Left forelimb (tissue), 1 donor: ENCODE measurements around the gene COL9A1.

Experiments
- DNase-seq: peaks from one replicate; pipeline ENCODE4 v3.0.0-alpha.2; 2018; ENCODE audit warnings: low spot score

Gene COL9A1

DNA sequence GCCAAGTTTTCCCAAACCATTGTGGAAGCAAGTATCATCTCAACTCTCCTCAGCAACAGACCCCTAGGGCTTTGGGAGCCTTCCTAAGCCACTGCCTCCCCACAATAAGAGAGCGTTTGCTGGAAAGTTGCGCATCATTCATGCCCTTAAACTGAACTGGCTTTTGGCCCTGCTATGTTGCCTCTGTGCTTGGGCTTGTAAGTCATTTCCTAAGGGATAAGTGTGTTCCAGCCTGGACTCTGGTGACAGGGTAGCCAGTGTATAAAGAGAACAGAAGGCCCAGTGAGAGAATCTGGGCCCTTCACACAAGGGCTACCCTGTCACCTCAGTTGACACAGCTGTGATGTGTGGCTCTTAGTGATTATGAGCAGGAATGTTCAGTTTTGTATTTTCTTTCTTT lies 77.8 kb downstream of the COL9A1 start:
- DNase-seq, result no peak

DNA sequence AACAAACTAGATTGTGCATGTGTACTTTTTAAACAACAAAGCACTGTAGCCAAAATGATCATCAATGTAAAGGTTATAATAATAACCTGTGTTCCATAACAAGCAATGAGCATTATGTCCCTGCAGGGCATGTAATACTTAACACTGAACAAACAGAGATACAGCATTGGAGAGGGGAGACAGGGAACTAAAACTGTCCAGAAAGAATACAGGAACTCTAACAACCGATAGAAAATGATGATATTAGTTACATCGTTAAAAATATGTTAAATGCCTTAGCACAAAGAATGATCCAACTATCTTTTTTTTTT lies 80.5 kb downstream of the COL9A1 start:
- DNase-seq, result no peak

GRCh38 chr6:70221715-70222438 lies 81.0 kb downstream of the COL9A1 start:
- DNase-seq, result no peak

GRCh38 chr6:70221025-70221714 lies 81.7 kb downstream of the COL9A1 start:
- DNase-seq, result no peak

- DNase-seq, result no peak
Observed at GRCh38 chr6:70219943-70220613, 82.8 kb downstream of the COL9A1 start.

GRCh38 chr6:70216767-70217166 lies 86.1 kb downstream of the COL9A1 start:
- no peak for DNase-seq

GRCh38 chr6:70215460-70216108 lies 87.3 kb downstream of the COL9A1 start:
- DNase-seq, result no peak

- DNase-seq, result no peak
Observed at GRCh38 chr6:70210462-70210861, 92.4 kb downstream of the COL9A1 start.

- no peak for DNase-seq
Observed at GRCh38 chr6:70208235-70208790, 94.6 kb downstream of the COL9A1 start.

GRCh38 chr6:70198785-70199184 lies 104.1 kb downstream of the COL9A1 start:
- no peak for DNase-seq

DNA sequence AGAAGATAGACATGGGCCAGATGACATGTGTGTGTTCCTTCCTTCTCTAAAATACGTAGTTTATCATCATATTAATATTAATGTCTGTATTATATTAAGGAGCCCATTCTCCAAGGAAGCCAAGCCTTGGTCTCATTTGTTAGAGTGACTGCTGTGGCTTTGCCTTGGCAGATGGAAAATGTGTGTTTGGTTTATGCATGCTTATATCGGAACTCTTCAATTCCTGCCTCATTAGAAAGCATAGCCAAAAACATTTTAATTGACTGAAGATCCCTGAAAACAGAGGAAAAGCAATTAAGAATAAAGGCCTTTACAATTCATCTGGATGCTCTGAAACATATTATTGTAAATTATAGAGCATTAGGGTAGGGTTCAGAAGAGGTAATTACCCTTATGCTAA lies 106.4 kb downstream of the COL9A1 start:
- no peak for DNase-seq

DNA sequence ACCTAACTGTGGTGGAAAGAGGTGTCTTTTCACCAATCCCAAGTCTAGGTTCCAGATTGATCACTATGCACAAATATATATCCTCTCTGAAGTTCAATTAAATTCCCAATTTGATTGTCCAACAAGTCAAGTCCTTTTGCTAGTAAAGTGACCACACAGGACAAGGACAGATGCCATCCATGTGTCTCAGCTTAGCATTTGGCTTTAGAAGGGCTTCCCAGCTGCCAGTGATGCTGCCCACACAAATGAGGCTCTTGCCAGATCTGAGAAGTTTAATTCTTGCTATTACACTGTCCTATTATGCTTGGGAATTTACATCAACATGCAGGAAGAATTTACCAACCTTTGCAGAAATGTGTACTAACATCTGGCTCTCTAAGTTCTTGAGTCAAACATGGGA lies 108.5 kb downstream of the COL9A1 start:
- no peak for DNase-seq

DNA sequence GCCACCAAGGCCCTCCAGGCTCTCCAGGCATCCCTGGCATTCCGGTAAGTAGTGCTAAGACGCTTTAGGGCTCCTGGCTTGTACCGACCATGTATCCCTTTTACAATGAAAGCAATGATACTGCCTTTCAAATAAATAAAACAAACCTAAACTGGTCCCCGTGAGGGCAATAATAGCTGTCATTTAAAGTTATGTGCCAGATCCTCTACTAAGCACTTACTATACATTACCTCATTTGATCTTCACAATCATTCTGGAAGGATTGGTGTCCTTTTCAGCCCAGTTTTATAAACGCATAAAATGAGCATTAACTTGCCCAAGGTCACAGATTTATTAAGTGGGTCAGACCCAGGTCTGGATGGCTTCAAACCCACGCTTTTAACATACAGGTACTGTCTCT lies 114.7 kb downstream of the COL9A1 start:
- DNase-seq, result no peak

GRCh38 chr6:70186461-70186860 lies 116.4 kb downstream of the COL9A1 start:
- no peak for DNase-seq

DNA sequence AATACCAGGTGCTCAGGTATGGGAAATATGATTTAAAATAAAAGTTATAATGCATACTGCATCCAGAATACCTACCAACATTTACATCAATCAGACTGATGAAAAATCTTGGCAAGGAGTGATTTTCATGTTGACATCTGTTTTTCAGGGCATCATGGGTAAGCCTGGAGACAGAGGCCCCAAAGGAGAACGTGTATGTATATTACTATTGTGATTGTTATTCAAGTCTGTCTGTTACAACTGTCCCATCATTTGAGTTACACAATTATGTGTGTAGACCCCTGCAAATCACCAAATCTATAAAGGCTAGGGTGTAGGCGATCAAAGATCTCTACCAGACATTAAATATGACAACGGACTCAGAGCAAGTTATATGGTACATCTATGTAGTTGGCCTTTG lies 118.2 kb downstream of the COL9A1 start:
- no peak for DNase-seq

GRCh38 chr6:70183538-70183937 lies 119.3 kb downstream of the COL9A1 start:
- no peak for DNase-seq

- DNase-seq, result no peak
Observed at GRCh38 chr6:70180901-70181599, 121.8 kb downstream of the COL9A1 start.

DNA sequence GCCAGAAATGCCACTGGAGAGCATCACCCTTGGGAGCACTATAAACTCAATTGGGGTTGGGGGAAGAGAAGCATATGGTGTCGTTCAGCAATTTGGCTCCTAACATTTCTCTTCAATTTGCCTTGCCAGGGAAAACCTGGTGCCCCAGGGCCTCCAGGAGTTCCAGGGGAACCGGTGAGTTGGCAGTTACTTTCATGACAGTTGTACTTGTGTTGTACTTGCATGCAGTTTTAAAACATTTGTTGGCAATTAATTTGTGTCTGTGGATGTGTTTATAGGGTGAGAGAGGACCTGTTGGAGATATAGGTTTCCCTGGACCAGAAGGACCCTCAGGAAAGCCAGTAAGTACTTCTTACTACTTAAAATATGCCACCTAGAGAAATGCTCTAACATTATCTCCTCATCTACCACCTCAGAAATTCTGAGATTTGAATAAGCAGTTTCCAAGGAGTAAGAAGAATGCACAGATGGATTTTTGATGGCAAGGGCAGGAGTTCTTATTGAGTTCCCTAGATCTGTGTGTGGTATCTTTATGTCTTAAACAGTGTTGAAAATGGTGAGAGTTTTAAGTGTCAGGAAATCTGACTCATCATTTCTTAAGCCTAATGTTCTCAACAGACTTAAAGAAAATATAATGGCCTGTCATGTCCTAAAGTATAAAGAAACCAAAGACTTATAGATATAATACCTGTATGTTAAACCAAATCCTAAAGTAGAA lies 122.5 kb downstream of the COL9A1 start:
- no peak for DNase-seq

GRCh38 chr6:70176842-70177550 lies 125.9 kb downstream of the COL9A1 start:
- DNase-seq, result no peak

DNA sequence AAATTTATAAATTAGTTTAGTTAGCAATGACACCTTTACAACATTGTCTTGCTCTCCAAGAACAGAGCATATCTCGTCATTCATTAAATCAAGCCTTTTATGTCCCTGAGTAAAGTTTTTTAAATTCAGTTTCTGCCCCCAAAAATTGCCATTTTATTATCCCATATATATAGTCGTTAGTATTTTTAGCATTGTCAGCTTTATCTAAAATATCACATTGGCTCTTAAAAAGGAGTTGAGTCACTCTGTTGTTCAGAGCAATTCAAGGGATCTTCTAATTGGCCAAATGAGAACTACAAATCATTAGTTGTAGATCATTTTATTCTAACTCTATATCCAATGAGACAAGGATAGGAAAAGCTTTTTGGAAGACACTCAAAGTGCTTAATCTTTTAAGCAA lies 127.1 kb downstream of the COL9A1 start:
- no peak for DNase-seq

DNA sequence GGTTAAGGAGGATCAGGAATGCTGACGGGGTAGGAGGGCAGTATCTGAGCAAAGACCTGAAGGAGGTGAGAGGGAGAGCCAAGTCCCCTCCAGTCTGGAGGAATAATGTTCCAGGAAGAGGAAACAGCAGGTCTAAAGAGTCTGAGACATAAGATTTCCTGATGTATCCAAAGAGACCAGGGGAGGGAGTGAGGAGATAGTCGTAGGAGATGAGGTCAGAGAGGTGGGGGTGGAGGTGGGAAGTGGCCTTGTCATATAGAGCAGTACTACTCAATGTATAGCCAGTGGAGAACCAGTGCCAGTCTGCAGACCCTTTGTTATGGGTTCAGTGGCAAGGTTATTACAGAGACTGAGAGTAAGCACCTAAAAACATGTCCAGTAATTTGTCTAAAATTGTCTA lies 130.6 kb downstream of the COL9A1 start:
- no peak for DNase-seq
